Chondrocyte (in vitro differentiated cells): ENCODE measurements around the gene GPR137B. TPM values are rescaled to one million over a fixed set of nuclear protein-coding genes. Genes with fewer than 3 reads are reported as not detected.
A peak's percentile ranks its signal among the peaks of the same experiment; 100 is the strongest.

ENCODE experiments used
- DNase-seq: peaks from one replicate; pipeline ENCODE4 v3.0.0; 2021; ENCODE audit warnings: mixed read lengths, low spot score
- H3K27ac Mint-ChIP-seq: one replicate; pipeline ENCODE4 v1.8.0; 2021; ENCODE audit warnings: mild to moderate bottlenecking, moderate library complexity, mixed read lengths; ENCODE audit not compliant: unreplicated experiment
- H3K27me3 Mint-ChIP-seq: 2 replicates; pipeline ENCODE4 v1.8.0; 2021; ENCODE audit warnings: low read depth, mixed read lengths
- H3K36me3 Mint-ChIP-seq: 2 replicates; pipeline ENCODE4 v1.8.0; 2021; ENCODE audit warnings: low read depth, mixed read lengths
- H3K4me1 Mint-ChIP-seq: 2 replicates; pipeline ENCODE4 v1.8.0; 2021; ENCODE audit warnings: low read depth, mild to moderate bottlenecking, mixed read lengths
- H3K4me3 Mint-ChIP-seq: one replicate; pipeline ENCODE4 v1.8.0; 2021; ENCODE audit warnings: mild to moderate bottlenecking, moderate library complexity, mixed read lengths; ENCODE audit not compliant: unreplicated experiment
- H3K9me3 Mint-ChIP-seq: 2 replicates; pipeline ENCODE4 v1.8.0; 2021; ENCODE audit warnings: low read depth, mixed read lengths
- CTCF ChIP-seq: fragments of 200-600 bp; sonication (generic); IDR thresholded peaks from 2 replicates; pipeline ENCODE4 v1.5.0; 2021; ENCODE audit warnings: antibody characterized with exemption, mild to moderate bottlenecking, moderate library complexity
- total RNA-seq: library from RNA; stranded (reverse); gene quantifications from 3 replicates; pipeline ENCODE4 v1.2.1, GENCODE V29; 2021

The GPR137B gene
- total RNA-seq, 1 donor from 2014 or later = 12.2 TPM

DNA sequence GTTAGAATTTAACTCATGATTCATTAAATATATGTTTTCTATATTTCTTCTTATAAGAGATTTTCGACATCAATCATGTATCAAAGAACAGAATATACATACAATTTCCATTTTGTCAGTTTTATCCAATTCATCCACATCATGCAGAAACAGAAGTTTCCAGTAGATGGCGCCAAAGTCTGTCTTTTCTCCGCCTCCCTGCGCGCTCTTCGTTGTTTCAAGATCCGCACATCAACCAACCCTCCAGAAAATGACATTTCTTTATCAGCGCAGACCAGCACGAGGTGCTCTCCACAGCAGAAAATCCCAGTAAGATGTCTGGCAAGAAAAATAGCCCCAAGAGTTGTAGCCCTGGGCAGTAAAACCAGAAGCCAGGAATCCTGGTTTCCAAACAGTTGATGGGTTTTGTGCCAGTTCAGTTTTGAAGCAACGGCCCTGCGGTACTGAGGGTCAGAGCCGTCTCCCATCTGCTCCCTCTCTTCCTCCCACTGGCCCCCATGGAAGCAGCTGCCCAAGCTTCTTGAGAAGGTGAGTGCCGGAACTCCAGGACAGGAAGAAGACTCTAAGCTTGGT is 38.6 kb upstream of the GPR137B start:
- Mint-ChIP-seq H3K36me3 (no peaks in the 10 kb centered on the region), H3K4me3 (no peak overlapping the region), H3K27me3 (no peaks in the 10 kb centered on the region), H3K27ac (no peak overlapping the region), H3K4me1 (peaks cover 7% of the 10 kb centered on the region), H3K9me3 (no peaks in the 10 kb centered on the region)
- peak; percentile 96 for TF ChIP-seq CTCF
- no peak for DNase-seq

- no peak for TF ChIP-seq CTCF
- Mint-ChIP-seq H3K9me3 (no peaks in the 10 kb centered on the region), H3K4me1 (peaks cover 4% of the 10 kb centered on the region), H3K27me3 (no peaks in the 10 kb centered on the region), H3K4me3 (no peak overlapping the region), H3K27ac (no peak overlapping the region), H3K36me3 (no peaks in the 10 kb centered on the region)
- peak; percentile 17 for DNase-seq
Observed at GRCh38 chr1:236107121-236107907, 35.0 kb upstream of the GPR137B start.

DNA sequence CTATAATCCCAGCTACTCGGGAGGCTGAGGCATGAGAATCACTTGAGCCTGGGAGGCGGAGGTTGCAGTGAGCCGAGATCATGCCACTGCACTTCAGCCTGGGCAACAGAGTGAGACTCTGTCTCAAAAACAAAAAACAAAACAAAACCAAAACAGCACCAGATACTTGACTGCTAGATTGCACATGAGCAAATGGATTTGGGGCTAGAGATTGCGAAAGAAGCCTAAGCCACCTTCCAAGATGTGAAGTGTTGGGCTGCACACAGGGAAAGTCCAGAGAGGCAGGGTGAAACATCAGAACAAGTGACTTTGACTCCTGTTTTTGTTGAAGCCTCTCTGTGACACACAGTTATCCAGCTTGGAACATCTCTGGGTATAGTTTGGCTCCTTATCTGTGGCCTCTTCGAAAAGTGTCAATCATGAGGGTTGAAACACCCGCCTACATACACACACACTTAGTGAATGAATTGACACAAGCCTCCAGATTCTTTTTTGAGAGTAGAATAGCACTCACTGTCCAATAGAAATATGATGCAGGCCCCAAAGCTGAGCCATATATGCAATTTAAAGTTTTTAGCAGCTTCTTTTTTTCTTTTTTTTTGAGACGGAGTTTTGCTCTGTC is 34.2 kb upstream of the GPR137B start:
- no peaks in the 10 kb centered on the region for H3K36me3 Mint-ChIP-seq
- H3K27me3 Mint-ChIP-seq = no peaks in the 10 kb centered on the region
- no peaks in the 10 kb centered on the region for H3K9me3 Mint-ChIP-seq
- no peak overlapping the region for H3K27ac Mint-ChIP-seq
- no peak overlapping the region for H3K4me3 Mint-ChIP-seq
- DNase-seq = peak; percentile 3
- no peak for TF ChIP-seq CTCF
- peaks cover 4% of the 10 kb centered on the region for H3K4me1 Mint-ChIP-seq

- Mint-ChIP-seq H3K27me3 (no peaks in the 10 kb centered on the region), H3K36me3 (no peaks in the 10 kb centered on the region), H3K27ac (no peak overlapping the region), H3K9me3 (no peaks in the 10 kb centered on the region), H3K4me1 (no peaks in the 10 kb centered on the region), H3K4me3 (no peak overlapping the region)
- TF ChIP-seq CTCF = no peak
- peak; percentile 33 for DNase-seq
Observed at GRCh38 chr1:236110137-236110536, 32.2 kb upstream of the GPR137B start.

GRCh38 chr1:236111527-236112331 is 30.6 kb upstream of the GPR137B start:
- Mint-ChIP-seq H3K36me3 (no peaks in the 10 kb centered on the region), H3K4me3 (no peak overlapping the region), H3K4me1 (no peaks in the 10 kb centered on the region), H3K9me3 (no peaks in the 10 kb centered on the region), H3K27me3 (no peaks in the 10 kb centered on the region), H3K27ac (no peak overlapping the region)
- peak; percentile 81 for DNase-seq
- no peak for TF ChIP-seq CTCF
